MM.1S (cell line): ENCODE measurements around the gene RNASE13.

Source experiments
- DNase-seq: peaks from one replicate; pipeline ENCODE4 v3.0.0-alpha.2; 2015
- H2AFZ ChIP-seq: fragments of 300-600 bp; sonication (generic); 2 replicates; pipeline ENCODE4 v1.6.0; 2016; ENCODE audit warnings: antibody characterized with exemption, low read length
- H3F3A ChIP-seq: fragments of 300-600 bp; sonication (generic); 2 replicates; pipeline ENCODE4 v1.6.1; 2016; ENCODE audit warnings: mild to moderate bottlenecking, antibody characterized with exemption, low read length, moderate library complexity, mixed read lengths; ENCODE audit not compliant: insufficient read depth
- H3K27ac ChIP-seq: fragments of 300-600 bp; sonication (generic); 2 replicates; pipeline ENCODE4 v1.5.1; 2016; ENCODE audit warnings: mild to moderate bottlenecking, low read length
- H3K27me3 ChIP-seq: fragments of 300-600 bp; sonication (generic); replicated peaks from 2 replicates; pipeline ENCODE4 v1.6.0; 2016; ENCODE audit warnings: low read length; ENCODE audit not compliant: insufficient read depth
- H3K36me3 ChIP-seq: fragments of 300-600 bp; sonication (generic); replicated peaks from 2 replicates; pipeline ENCODE4 v1.6.1; 2016; ENCODE audit warnings: mild to moderate bottlenecking, low read length, mixed read lengths; ENCODE audit not compliant: insufficient read depth
- H3K4me1 ChIP-seq: fragments of 300-600 bp; sonication (generic); 2 replicates; pipeline ENCODE4 v1.6.1; 2016; ENCODE audit warnings: low read length, mixed read lengths
- H3K4me2 ChIP-seq: fragments of 300-600 bp; sonication (generic); 2 replicates; pipeline ENCODE4 v1.6.0; 2016; ENCODE audit warnings: low read depth, low read length
- H3K4me3 ChIP-seq: fragments of 300-600 bp; sonication (generic); 2 replicates; pipeline ENCODE4 v1.5.1; 2016; ENCODE audit warnings: low read length, mixed read lengths
- H3K79me2 ChIP-seq: fragments of 300-600 bp; sonication (generic); 2 replicates; pipeline ENCODE4 v1.6.1; 2016; ENCODE audit warnings: mixed run types, low read length, mixed read lengths
- H3K9ac ChIP-seq: fragments of 300-600 bp; sonication (generic); 2 replicates; pipeline ENCODE4 v1.6.1; 2016; ENCODE audit warnings: low read length, mixed read lengths
- H3K9me2 ChIP-seq: fragments of 300-600 bp; sonication (generic); replicated peaks from 2 replicates; pipeline ENCODE4 v1.6.1; 2016; ENCODE audit warnings: mild to moderate bottlenecking, low read length, mixed read lengths; ENCODE audit not compliant: insufficient read depth
- H3K9me3 ChIP-seq: fragments of 300-600 bp; sonication (generic); replicated peaks from 2 replicates; pipeline ENCODE4 v1.6.1; 2016; ENCODE audit warnings: mild to moderate bottlenecking, low read length, mixed read lengths; ENCODE audit not compliant: insufficient read depth
- H4K20me1 ChIP-seq: fragments of 300-600 bp; sonication (generic); 2 replicates; pipeline ENCODE4 v1.6.1; 2016; ENCODE audit warnings: mild to moderate bottlenecking, low read length, moderate library complexity, mixed read lengths; ENCODE audit not compliant: insufficient read depth
- CTCF ChIP-seq: fragments of 300-600 bp; sonication (generic); IDR thresholded peaks from 2 replicates; pipeline ENCODE4 v1.5.1; 2016; ENCODE audit warnings: antibody characterized with exemption, low read length, mixed read lengths
- EZH2 ChIP-seq: fragments of 300-600 bp; sonication (generic); optimal IDR thresholded peaks from 2 replicates; pipeline ENCODE3; 2017; ENCODE audit warnings: low read depth, mild to moderate bottlenecking, antibody characterized with exemption, low read length, mixed read lengths
- EZH2phosphoT487 ChIP-seq: fragments of 300-600 bp; sonication (generic); IDR thresholded peaks from 2 replicates; pipeline ENCODE4 v1.6.1; 2018; ENCODE audit warnings: antibody characterized with exemption, low read length

The RNASE13 gene

GRCh38 chr14:21026274-21026987 lies 8.2 kb downstream of the RNASE13 start:
- Histone ChIP-seq H2AFZ (no peak overlapping the region), H4K20me1 (no peaks in the 10 kb centered on the region), H3K79me2 (no peaks in the 10 kb centered on the region), H3K9me3 (no peaks in the 10 kb centered on the region), H3F3A (no peaks in the 10 kb centered on the region), H3K9ac (no peak overlapping the region), H3K36me3 (no peaks in the 10 kb centered on the region), H3K4me1 (no peaks in the 10 kb centered on the region), H3K4me2 (no peak overlapping the region), H3K4me3 (no peak overlapping the region), H3K27ac (no peak overlapping the region), H3K27me3 (no peaks in the 10 kb centered on the region), H3K9me2 (no peaks in the 10 kb centered on the region)
- TF ChIP-seq EZH2 (no peak), EZH2phosphoT487 (no peak), CTCF (no peak)
- no peak for DNase-seq

DNA sequence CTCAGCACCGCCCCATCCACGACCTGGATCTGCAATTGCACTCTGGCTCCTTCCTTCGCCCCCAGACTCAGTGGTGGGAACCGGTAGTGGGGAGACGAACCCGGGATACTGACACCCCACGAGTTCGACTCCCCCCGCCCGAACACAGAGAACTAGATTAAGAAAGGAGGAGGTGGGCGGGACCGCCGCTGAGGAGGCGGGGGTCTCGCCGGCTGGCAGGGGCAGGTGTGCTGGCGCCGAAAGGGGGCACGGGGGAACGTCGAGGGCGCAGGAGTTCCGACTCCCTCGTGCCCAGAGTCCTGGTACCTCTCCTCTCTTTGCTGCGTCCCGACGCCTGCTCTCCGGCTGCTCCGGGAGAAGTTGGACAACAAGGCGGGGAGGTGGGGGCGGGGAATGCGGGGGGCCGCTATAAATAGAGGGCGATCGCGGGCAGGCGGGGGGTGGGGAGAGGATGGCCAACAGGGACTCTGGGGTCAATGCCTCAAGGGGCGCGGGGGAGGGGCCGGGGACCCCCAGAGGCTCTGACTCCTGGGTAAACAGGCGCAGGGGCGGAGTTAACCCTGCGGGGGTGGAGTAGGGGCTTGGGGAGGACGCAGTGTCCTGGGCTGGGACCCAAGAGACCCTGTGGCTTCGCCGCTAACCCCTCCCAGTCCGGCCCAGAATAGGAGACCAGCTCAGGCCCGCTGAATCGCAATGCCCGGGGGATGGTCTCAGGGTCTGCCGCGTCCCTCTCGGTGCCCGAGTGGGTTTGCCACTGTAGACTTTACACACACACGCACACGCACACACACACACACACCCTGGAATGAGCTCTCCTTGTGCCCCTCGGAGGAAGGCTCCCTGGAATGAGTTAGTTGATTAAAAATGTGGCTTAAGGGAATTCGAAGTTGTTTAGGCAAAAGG lies 9.0 kb downstream of the RNASE13 start:
- Histone ChIP-seq H3K4me3 (peak overlapping the region; percentile 50; the same call in 1 of the 2 replicates), H3K27ac (no peak overlapping the region), H3K9ac (no peak overlapping the region), H3K4me1 (no peaks in the 10 kb centered on the region), H3K36me3 (no peaks in the 10 kb centered on the region), H3K79me2 (no peaks in the 10 kb centered on the region), H3K9me2 (no peaks in the 10 kb centered on the region), H4K20me1 (no peaks in the 10 kb centered on the region), H3F3A (no peaks in the 10 kb centered on the region), H3K9me3 (no peaks in the 10 kb centered on the region), H3K27me3 (no peaks in the 10 kb centered on the region), H3K4me2 (peak overlapping the region; percentile 52), H2AFZ (peak overlapping the region; percentile 38; the same call in 1 of the 2 replicates)
- DNase-seq, result no peak
- TF ChIP-seq EZH2 (no peak), EZH2phosphoT487 (no peak), CTCF (no peak)

DNA sequence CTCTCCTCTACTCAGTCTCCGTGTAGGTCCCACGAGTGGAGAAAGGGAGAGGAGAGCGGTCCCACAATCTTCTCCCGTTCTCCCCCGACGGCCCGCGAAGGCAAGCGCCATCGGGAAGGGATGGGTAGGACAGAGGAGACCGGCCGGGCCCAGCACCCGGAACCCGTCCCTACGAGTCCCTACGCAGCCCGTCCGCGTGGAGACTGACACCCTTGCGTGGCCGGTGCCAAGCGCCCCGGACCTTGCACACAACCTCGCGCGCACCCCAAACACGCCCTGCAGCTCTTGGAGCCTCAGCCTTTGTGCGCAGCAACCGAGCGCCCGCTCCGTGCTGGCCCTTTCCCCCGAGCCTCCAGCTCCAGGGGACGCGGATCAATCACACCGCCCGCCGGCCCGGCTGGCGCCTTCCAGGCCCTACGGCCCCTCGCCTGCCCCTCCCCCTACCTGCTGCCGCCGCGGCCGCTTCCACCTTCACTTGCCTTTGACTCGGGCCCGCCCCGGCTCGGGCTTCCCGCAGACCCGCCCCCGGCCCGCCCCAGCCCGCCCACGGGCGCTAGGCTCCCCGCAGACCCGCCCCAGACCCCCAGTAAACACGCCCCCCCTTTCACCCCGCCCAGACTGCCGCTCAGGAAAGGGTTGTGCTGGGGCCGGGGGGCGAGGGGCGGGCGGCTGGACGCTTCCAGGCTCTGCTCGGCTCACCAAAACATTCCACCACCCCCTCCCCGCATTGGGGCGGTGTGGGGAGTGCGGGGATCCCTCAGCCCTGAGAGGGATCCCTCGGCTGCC lies 9.8 kb downstream of the RNASE13 start, which contains the start of gene NDRG2:
Gene NDRG2, minus strand, starts transcription at position 477 of the 786 bp plus-strand sequence. CDS start 1,746 bp downstream, outside the sequence.
- no peaks in the 10 kb centered on the region for H3K27me3 ChIP-seq
- peak within 1 kb of the TSS; percentile 79 for H3K4me2 ChIP-seq
- no peaks in the 10 kb centered on the region for H3K4me1 ChIP-seq
- peak within 1 kb of the TSS; percentile 67 for H2AFZ ChIP-seq
- H3K36me3 ChIP-seq, result no peaks in the 10 kb centered on the region
- no peaks in the 10 kb centered on the region for H3K79me2 ChIP-seq
- no peaks in the 10 kb centered on the region for H3K9me3 ChIP-seq
- peak within 1 kb of the TSS; percentile 63 for H3K4me3 ChIP-seq
- H3F3A ChIP-seq, result no peaks in the 10 kb centered on the region
- TF ChIP-seq EZH2 (no peak), EZH2phosphoT487 (no peak), CTCF (no peak)
- peak within 1 kb of the TSS; percentile 34; the same call in 1 of the 2 replicates for H3K9ac ChIP-seq
- H3K27ac ChIP-seq, result no peak within 1 kb of the TSS
- H3K9me2 ChIP-seq, result no peaks in the 10 kb centered on the region
- no peaks in the 10 kb centered on the region for H4K20me1 ChIP-seq
- DNase-seq, result peak; percentile 49
